Breast epithelium (tissue), 3 donors: ENCODE data around the gene PTMS.

Experiments used
- POLR2A ChIP-seq: fragments of 450-650 bp; IDR thresholded peaks from one replicate; pipeline ENCODE4 v1.6.1; 2016; ENCODE audit warnings: antibody characterized with exemption, mild to moderate bottlenecking, moderate library complexity
- POLR2AphosphoS5 ChIP-seq, 3 donors: sonication (generic); formaldehyde crosslinking; IDR thresholded peaks; one replicate each; pipeline ENCODE4 v1.6.1; 2017; ENCODE audit warnings: antibody characterized with exemption in 3 of 3
- TF ChIP-seq, protein P1 (sequence below), 3 donors: fragments of 450-650 bp; IDR thresholded peaks; one replicate each; pipeline ENCODE4 v1.5.1; 2016 to 2017; ENCODE audit warnings: antibody characterized with exemption in 3 of 3, mild to moderate bottlenecking in 3 of 3, moderate library complexity in 3 of 3

DNA sequence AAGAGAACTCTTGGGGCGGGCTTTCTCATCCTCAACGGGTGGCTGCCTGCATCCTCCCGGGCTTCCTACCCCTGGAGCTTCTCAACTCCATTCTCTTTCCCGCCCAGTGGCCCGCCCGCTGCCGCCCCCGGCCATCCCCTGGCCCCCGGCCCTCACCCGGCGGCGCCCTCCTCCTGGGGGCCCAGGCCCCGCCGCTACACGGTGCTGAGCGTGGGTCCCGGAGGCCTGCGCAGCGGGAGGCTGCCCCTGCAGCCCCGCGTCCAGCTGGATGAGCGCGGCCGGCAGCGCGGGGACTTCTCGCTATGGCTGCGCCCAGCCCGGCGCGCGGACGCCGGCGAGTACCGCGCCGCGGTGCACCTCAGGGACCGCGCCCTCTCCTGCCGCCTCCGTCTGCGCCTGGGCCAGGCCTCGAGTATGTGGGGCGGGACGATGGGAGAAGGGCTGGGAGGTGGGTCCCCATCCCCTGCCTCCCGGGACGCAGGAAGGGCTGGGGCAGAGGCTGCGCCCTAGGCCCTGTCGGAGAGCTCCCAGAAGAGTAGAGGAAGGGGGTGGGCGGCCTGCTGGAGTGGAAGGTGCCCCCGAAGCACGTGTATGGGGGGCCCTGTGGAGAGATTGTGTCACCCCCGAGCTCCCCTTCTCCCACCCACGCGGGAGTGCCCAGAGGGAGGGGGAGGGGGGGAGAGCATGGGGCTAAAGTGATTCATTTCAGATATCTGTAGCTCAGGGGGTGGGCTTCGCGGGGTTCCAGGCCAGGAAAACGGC lies 7.6 kb downstream of the PTMS start:
- TF ChIP-seq, protein P1, sequence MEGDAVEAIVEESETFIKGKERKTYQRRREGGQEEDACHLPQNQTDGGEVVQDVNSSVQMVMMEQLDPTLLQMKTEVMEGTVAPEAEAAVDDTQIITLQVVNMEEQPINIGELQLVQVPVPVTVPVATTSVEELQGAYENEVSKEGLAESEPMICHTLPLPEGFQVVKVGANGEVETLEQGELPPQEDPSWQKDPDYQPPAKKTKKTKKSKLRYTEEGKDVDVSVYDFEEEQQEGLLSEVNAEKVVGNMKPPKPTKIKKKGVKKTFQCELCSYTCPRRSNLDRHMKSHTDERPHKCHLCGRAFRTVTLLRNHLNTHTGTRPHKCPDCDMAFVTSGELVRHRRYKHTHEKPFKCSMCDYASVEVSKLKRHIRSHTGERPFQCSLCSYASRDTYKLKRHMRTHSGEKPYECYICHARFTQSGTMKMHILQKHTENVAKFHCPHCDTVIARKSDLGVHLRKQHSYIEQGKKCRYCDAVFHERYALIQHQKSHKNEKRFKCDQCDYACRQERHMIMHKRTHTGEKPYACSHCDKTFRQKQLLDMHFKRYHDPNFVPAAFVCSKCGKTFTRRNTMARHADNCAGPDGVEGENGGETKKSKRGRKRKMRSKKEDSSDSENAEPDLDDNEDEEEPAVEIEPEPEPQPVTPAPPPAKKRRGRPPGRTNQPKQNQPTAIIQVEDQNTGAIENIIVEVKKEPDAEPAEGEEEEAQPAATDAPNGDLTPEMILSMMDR (IDR thresholded peaks at IDR 0.05): no peak
- TF ChIP-seq POLR2AphosphoS5 (IDR thresholded peaks at IDR 0.05) (no peak), POLR2A (no peak)
